ENCODE measurements around the gene SLC25A19.
"Not testable (repeated sequence)": the region's sequence is repeated elsewhere in the genome, so short reads cannot be mapped to it uniquely, and the experiment has no call there.

Gene SLC25A19

GRCh38 chr17:75266316-75267152 lies 22.7 kb downstream of the SLC25A19 start:
- DNase-seq = no peak

GRCh38 chr17:75265614-75266315 lies 23.5 kb downstream of the SLC25A19 start:
- no peak for DNase-seq

DNA sequence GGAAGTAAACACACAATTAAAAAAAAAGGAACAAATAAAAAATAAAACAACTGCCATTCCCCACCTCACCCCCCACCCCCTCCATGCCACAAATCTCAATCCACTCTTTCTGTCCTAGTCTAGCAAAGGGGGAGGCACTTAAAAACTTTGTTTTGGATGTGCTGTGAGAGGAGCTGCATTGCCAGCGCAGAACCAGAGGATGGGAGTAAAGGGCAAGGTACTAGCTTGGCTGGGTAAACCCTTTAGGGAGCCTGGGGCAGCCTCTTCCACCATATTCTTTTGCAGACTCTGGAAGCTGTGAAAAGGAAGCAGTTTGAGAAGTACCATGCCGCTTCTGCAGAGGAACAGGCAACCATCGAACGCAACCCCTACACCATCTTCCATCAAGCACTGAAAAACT lies 26.2 kb downstream of the SLC25A19 start:
- DNase-seq = no peak

- DNase-seq = no peak
These were observed 27.1 kb downstream of the SLC25A19 start for GRCh38 chr17:75262112-75262606.

GRCh38 chr17:75261336-75262111 lies 27.7 kb downstream of the SLC25A19 start, which contains the start of the genes GGA3 and MRPS7:
Gene GGA3 (minus strand): TSS chr17:75261606. CDS start chr17:75261587, 19 bp downstream.
Gene MRPS7 (plus strand): TSS chr17:75261879. CDS start chr17:75261901, 22 bp downstream.
- DNase-seq = no peak

GRCh38 chr17:75260641-75261335 lies 28.4 kb downstream of the SLC25A19 start:
- no peak for DNase-seq

DNA sequence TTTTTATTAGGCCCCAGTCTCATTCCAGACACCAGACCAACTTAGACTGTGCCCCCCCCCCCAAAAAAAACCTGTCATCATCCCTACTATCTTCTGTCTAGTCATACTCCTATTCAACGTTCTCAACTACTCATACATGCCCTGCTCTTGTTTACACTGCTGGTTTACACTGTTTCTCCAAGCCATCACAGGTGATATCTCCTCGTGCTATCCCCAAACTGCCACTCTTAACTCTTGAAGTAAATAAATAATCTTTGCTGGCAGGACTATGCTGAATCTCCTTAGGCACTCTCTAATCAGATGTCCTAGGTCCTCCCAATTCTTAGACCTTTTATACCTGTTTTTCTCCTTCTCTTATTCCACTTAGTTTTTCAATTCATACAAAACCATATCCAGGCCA lies 32.0 kb downstream of the SLC25A19 start:
- not testable (repeated sequence) for DNase-seq

GRCh38 chr17:75255954-75256698 lies 33.1 kb downstream of the SLC25A19 start:
- not testable (repeated sequence) for DNase-seq

DNA sequence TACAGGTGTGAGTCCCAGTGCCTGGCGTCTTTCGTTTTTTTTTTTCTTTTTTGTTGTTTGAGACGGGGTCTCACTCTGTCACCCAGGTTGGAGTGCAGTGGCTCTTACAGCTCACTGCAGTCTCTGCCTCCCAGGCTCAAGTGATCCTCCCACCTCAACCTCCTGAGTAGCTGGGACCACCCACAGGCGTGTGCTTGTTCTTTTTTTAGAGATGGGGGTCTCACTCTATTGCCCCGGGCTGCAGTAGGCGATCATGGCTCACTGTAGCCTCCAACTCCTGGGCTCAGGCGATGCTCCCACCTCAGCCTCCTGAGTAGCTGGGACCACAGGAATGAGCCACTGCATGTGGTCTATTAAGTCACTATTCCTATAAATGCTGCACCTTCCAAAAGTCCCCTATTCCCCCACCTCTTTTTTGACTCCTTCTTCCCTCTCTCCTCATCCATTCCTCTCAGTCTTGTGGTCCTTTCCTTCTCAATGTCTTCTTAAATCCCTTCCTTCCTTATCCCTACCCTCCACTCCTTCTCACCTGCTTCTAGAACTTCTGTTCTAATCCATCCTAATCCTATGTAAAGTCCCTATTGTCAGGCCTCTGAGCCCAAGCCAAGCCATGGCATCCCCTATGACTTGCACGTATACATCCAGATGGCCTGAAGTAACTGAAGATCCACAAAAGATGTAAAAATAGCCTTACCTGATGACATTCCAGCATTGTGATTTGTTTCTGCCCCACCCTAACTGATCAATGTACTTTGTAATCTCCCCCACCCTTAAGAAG lies 37.0 kb downstream of the SLC25A19 start:
- DNase-seq = no peak

DNA sequence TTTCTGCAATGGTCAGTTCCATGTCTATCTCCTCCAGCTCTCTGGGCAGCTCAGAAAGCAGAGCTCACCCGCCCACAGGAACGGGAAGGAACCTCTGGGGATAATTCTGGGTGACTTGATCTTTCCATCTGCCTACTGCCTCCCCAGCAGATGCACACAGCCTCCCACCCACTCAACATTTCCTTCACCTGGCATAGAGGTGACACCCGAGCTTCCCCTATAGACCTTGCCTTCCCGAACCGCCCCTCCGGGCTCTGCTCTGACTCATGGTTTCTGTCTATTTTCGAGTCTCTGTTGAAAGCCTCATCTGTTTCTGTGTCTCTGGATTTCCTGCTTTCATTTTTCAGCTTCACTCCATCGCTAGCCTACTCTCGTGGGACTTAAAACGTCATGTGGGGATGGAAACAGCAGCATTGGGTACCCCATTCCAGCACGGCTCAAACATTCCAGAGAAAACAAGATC lies 39.2 kb downstream of the SLC25A19 start:
- no peak for DNase-seq

DNA sequence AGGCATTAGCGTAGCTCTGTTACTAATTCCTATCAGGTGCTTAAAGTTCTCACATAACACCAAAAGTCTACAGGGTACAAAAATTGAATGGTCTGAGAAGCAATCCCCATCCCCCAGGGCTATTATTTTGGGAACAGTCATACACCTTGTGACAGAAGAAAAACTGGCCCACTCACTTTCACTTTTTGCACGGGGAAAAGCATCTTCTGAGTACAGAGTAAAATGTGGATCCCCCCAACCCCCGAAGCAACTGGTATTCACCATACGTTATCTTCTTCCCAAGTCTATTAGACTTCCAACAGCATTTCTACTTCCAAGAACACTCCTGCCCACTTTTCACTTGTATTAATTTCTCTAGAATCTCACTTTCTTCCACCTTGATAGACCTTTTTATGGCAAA lies 39.7 kb downstream of the SLC25A19 start:
- DNase-seq = no peak

GRCh38 chr17:75246404-75246803 lies 42.8 kb downstream of the SLC25A19 start:
- no peak for DNase-seq

- DNase-seq = no peak
These were observed 44.2 kb downstream of the SLC25A19 start for GRCh38 chr17:75245011-75245410.

DNA sequence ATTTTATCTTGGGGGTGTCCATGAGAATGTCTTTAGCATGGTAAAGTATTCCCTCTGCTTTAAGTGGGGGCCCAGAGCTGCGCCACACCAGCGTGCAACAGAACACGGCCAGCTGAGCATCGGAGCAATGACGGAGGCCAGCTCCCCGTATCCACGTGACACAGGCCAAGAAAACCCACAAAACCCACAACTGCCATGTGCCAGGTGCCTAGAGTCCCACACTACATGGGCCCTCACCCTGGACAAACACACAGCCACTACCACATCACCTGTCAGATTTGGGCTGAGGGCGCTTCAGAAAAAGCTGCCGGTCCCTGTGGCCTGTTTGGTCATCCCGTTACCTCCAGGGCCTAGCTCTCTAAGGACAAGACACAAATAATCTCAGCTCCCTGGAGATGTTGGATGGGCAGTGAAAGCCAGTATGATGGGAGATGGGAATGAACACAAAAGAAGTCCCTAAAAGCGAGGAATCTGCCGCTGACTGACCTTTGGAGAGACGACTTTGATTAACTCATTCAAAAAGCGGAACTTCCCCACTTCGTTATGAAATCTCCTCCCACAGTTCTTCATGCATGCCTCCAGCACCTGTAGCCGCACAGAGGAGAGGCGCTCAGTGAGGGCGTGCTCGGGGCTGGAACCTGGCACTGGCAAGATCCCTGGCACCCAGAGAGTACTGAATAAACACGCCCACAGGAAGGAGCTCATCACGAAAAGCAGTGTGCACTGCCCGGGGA lies 44.9 kb downstream of the SLC25A19 start:
- DNase-seq = no peak

- DNase-seq = no peak
These were observed 46.7 kb downstream of the SLC25A19 start for GRCh38 chr17:75242461-75243042.

- DNase-seq = no peak
These were observed 47.2 kb downstream of the SLC25A19 start for GRCh38 chr17:75241996-75242460.

DNA sequence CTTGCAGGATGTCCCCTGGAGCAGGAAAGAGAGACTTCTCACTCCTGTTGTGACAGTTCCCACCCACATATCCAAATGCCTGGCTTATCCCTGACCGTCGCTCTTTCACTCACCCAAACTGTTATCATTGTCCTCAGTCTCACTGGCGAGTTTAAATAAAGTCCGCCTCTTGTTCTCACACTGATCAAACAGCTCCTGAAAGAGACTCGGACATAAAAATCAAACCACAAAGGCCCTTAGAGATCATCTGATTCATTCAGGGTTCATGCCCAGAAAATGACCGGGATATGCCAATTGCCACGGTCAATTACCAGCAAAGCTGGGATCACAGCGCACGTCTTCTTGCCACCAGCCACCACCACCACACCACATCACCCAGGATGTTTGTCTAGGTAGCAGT lies 47.7 kb downstream of the SLC25A19 start:
- no peak for DNase-seq

- no peak for DNase-seq
These were observed 48.1 kb downstream of the SLC25A19 start for GRCh38 chr17:75241143-75241430.

- no peak for DNase-seq
These were observed 48.7 kb downstream of the SLC25A19 start for GRCh38 chr17:75240394-75241142.
